Erythroblast (primary cell): ENCODE results near the gene RBM23.
"Not testable (repeated sequence)": the region's sequence is repeated elsewhere in the genome, so short reads cannot be mapped to it uniquely, and the experiment has no call there.

Experiments
- DNase-seq, 2 experiments: peaks; one replicate each; lab custom pipeline; 2025; lab: John Stamatoyannopoulos, UW
- GATA1 ChIP-seq: IDR thresholded peaks from 2 replicates; pipeline ENCODE4 v1.6.1; 2011; ENCODE audit warnings: low read depth, mild to moderate bottlenecking, control low read depth, low read length, moderate library complexity
- POLR2A ChIP-seq: IDR thresholded peaks from 2 replicates; pipeline ENCODE4 v1.6.1; 2011; ENCODE audit warnings: mild to moderate bottlenecking, low read length

The RBM23 gene

DNA sequence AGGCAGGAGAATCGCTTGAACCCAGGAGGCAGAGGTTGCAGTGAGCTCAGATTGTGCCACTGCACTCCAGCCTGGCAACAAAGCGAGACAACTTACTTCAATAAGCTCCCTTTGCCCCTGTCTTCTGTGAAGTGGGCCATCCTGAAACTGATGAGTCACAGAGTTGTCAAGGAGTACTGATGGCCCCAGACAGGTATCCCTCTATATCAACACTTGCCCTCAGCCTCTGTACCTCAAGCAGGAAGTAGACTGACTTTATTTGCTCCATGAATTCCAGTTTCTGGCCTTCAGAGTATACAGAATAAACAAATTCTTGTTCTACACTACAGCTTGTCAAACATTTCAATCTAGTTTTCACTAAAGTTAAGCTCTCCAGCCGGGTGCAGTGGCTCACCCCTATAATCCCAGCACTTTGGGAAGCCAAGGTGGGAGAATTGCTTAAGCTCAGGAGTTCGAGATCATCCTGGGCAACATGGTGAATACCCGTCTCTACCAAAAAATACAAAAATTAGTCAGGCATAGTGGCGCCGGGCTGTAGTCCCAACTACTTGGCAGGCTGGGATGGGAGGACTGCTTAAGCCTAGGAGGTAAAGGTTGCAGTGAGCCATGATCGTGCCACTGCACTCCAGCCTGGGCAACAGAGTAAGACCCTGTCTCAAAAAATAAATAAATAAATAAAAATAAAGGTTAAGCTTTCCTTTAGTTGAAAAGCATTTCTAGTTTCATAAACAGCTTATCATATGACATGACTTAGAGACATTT lies 63.8 kb downstream of the RBM23 start:
- TF ChIP-seq GATA1 (no peak), POLR2A (no peak)
- DNase-seq, result no peak

DNA sequence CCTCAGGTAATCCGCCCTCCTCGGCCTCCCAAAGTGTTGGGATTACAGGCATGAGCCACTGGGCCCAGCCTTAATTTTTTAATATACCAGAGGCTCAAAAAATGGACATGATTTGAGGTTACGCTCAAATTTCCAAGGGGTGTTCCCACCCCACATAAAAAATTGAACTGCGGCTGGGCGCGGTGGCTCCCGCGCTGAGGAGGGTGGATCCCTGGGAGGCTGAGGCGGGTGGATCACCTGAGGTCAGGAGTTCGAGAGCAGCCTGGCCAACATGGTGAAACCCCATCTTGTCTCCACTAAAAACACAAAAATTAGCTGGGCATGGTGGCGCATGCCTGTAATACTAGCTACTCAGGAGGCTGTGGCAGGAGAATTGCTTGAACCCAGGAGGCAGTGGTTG lies 64.7 kb downstream of the RBM23 start:
- not testable (repeated sequence) for DNase-seq

DNA sequence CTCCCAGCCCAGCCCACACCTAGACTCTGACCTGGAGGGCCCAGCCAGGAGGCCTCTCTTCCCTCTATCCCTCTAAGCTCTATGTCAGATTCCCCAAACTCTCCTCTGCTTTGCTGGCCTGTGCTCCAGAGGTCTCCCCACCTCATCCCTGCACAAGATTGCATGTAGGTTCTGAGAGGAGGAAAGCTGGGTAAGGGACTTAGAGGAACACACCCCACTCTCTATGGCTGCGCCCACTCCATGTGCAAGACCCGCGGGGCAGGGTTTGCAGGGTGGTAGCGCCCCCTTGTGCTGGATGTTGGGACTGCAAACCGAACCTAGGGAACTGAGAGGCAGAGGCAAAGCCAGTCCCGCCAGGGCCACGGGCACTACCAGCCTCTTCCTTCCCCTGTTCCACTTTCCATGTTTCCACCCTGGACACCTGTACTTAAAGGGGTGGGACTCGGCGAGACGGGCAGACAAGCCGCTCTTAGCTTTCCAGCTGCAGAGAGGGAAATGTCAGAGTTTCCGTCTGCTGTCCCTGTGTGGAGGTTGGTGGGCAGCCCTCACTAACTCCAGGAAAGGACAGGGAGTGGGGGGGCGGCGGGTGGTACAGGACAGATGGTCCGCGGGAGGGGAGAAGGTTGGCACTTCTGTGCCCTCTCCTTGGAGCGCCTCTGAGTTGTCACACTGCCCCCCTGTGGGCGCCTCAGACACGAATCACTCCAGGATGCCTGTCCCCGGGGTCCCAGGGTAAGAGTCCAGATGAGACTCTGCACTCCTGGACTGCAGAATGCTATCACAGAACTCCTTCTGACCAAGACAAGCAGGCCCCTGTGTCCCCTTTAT lies 65.8 kb downstream of the RBM23 start:
- TF ChIP-seq GATA1 (no peak), POLR2A (no peak)
- DNase-seq, result peak; percentile 82 to 92

DNA sequence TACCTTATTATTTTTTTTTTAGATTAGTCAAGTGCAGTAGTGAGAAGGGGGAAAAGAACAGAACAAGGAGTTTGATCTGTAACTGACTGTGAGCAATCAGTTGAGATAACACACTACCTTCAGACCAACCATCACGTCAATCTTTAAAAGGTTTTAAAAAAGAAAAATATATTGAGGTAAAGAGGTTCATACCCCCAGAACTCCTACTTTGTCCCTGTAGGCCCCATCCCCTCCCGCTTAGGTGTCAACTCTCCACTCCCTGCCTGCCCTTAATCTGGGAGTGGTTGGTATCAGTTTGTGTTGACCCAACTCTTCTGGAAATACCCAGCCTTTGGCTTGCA lies 66.4 kb downstream of the RBM23 start:
- TF ChIP-seq POLR2A (no peak), GATA1 (no peak)
- no peak for DNase-seq

DNA sequence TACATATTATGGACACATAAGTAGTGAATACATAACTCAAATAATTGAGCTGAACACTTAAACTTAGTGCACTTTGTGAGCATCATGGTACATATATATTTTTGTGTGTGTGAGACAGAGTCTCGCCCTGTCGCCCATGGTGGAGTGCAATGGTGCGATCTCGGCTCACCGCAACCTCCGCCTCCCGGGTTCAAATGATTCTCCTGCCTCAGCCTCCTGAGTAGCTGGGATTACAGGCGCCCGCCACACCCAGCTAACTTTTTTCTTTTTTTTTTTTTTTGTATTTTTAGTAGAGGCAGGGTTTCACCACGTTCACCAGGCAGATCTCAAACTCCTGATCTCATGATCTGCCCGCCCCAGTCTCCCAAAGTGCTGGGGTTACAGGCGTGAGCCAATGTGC lies 66.8 kb downstream of the RBM23 start:
- DNase-seq, result not testable (repeated sequence)

DNA sequence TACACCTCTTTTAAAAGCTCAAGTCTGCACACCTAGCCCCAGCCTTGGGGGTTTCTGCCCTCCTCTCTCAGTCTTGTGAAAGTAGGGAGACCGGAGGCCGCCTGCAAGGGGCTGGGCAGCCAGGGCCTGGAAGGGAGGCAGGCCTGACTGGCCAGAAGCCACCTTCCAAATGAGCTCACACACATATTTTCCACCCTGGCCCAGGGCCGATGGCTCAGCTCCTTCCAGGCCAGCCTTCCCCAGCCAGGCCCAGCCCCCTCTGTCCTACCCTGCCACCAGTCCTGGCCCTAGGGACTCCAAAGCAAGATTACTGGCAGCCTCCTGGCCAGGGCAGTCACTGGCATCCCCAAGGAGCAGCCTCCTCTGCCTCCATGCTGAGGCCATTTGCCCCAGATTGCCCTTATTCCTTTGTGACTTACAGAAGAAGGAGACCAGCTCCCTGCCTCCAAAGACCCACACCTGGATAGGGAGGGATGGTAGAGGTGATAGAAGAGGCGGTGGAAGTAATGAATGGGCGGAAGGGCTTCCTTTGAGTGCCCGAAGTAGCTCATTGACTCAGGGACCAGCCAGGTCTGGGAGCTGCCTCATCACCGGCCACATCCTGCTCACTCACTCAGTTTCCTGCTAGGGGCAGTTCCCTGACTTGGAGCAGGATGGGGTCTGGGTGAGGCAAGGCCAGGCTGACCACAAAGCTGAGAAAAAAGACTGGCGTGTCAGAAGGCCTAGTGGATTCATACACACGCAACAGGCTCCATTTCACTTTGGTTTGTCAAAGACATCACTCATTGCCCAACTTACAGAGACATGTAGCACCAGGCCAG lies 67.8 kb downstream of the RBM23 start:
- no peak for DNase-seq

GRCh38 chr14:22849212-22849819 lies 69.6 kb downstream of the RBM23 start:
- TF ChIP-seq POLR2A (no peak), GATA1 (no peak)
- no peak for DNase-seq

More for the DNA sequence above, 67.8 kb downstream of the RBM23 start:
- TF ChIP-seq GATA1 (no peak), POLR2A (no peak)

GRCh38 chr14:22848351-22849164 lies 70.4 kb downstream of the RBM23 start:
- no peak for TF ChIP-seq GATA1
- TF ChIP-seq POLR2A, result no peak
- DNase-seq, result no peak

GRCh38 chr14:22847661-22848341 lies 71.1 kb downstream of the RBM23 start:
- TF ChIP-seq POLR2A, result no peak
- TF ChIP-seq GATA1, result no peak
- DNase-seq, result no peak

- DNase-seq, result no peak
- TF ChIP-seq GATA1 (no peak), POLR2A (no peak)
These were observed 72.1 kb downstream of the RBM23 start for GRCh38 chr14:22846811-22847307.

- TF ChIP-seq GATA1 (no peak), POLR2A (no peak)
- no peak for DNase-seq
These were observed 72.9 kb downstream of the RBM23 start for GRCh38 chr14:22845821-22846625.

DNA sequence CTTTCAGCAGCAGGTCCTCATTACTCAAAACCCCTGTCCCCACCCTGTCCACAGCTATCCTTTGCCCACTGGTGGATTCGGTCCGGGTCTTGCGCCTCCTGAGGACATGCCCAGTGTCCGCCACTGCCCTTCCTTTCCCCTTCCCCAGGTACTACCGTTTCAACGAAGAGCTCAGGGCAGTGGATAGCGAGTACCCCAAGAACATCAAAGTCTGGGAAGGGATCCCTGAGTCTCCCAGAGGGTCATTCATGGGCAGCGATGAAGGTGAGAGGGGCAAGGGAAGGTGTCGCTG lies 73.9 kb downstream of the RBM23 start:
- no peak for DNase-seq
- TF ChIP-seq POLR2A, result no peak
- no peak for TF ChIP-seq GATA1
